HepG2 (cell line): Measurements from ENCODE around the gene AFDN. TPM values are rescaled to one million over a fixed set of nuclear protein-coding genes. Genes with fewer than 3 reads are reported as not detected.

Experiments used
- CEBPG ChIP-seq: IDR thresholded peaks from 2 replicates; pipeline ENCODE4 v1.6.1; 2016
- DR1 ChIP-seq: sonication (generic); formaldehyde crosslinking; IDR thresholded peaks from 2 replicates; pipeline ENCODE4 v1.8.0; 2021; ENCODE audit warnings: mild to moderate bottlenecking, missing genetic modification reagents, inconsistent platforms
- ELF4 ChIP-seq: sonication (generic); formaldehyde crosslinking; IDR thresholded peaks from 2 replicates; pipeline ENCODE4 v1.5.0; 2020; ENCODE audit warnings: missing genetic modification reagents, mild to moderate bottlenecking, moderate library complexity, borderline replicate concordance
- ESRRA ChIP-seq: sonication (generic); formaldehyde crosslinking; IDR thresholded peaks from 2 replicates; pipeline ENCODE4 v1.5.1; 2020; ENCODE audit warnings: mild to moderate bottlenecking, low read depth, missing genetic modification reagents
- EZH2 ChIP-seq: conservative IDR thresholded peaks from 2 replicates; pipeline ENCODE4 v1.6.1; 2012; ENCODE audit warnings: mild to moderate bottlenecking, low read depth, low read length, moderate library complexity
- IKZF1 ChIP-seq: fragments of 450-650 bp; IDR thresholded peaks from 2 replicates; pipeline ENCODE4 v1.7.1; 2016
- KDM5A ChIP-seq: fragments of 200-600 bp; sonication (generic); IDR thresholded peaks from 2 replicates; pipeline ENCODE4 v1.7.0; 2018; ENCODE audit warnings: antibody characterized with exemption, mild to moderate bottlenecking, low read length, borderline replicate concordance
- MED8 ChIP-seq: sonication (generic); formaldehyde crosslinking; IDR thresholded peaks from 2 replicates; pipeline ENCODE4 v1.8.1; 2023; ENCODE audit warnings: mild to moderate bottlenecking, missing genetic modification reagents; ENCODE audit not compliant: insufficient replicate concordance
- MTA1 ChIP-seq: sonication (generic); formaldehyde crosslinking; IDR thresholded peaks from 2 replicates; pipeline ENCODE4 v1.4.0; 2020; ENCODE audit warnings: missing genetic modification reagents, mild to moderate bottlenecking, borderline replicate concordance
- SNAI1 ChIP-seq: sonication (generic); formaldehyde crosslinking; IDR thresholded peaks from 2 replicates; pipeline ENCODE4 v1.5.0; 2020; ENCODE audit warnings: mild to moderate bottlenecking, missing genetic modification reagents, borderline replicate concordance
- TARDBP ChIP-seq: sonication (generic); formaldehyde crosslinking; IDR thresholded peaks from 2 replicates; pipeline ENCODE4 v1.8.0; 2022; ENCODE audit warnings: mild to moderate bottlenecking, missing genetic modification reagents
- TGIF2 ChIP-seq: IDR thresholded peaks from 2 replicates; pipeline ENCODE4 v1.6.1; 2016; ENCODE audit warnings: control low read depth, missing compliant biosample characterization
- ZFP1 ChIP-seq: IDR thresholded peaks from 2 replicates; pipeline ENCODE4 v1.6.1; 2016
- ZKSCAN8 ChIP-seq: IDR thresholded peaks from 2 replicates; pipeline ENCODE4 v1.6.1; 2016; ENCODE audit warnings: borderline replicate concordance, missing genetic modification reagents, missing compliant biosample characterization
- ZNF431 ChIP-seq: sonication (generic); formaldehyde crosslinking; IDR thresholded peaks from 2 replicates; pipeline ENCODE4 v1.9.0; 2022; ENCODE audit warnings: missing genetic modification reagents, low read depth, mild to moderate bottlenecking, borderline replicate concordance
- ZNF468 ChIP-seq: sonication (generic); formaldehyde crosslinking; IDR thresholded peaks from 2 replicates; pipeline ENCODE4 v1.8.0; 2022; ENCODE audit warnings: mild to moderate bottlenecking, moderate library complexity, missing genetic modification reagents
- ZNF570 ChIP-seq: sonication (generic); formaldehyde crosslinking; IDR thresholded peaks from 2 replicates; pipeline ENCODE4 v1.4.0; 2020; ENCODE audit warnings: mild to moderate bottlenecking, missing genetic modification reagents, borderline replicate concordance
- ZNF660 ChIP-seq: sonication (generic); formaldehyde crosslinking; IDR thresholded peaks from 2 replicates; pipeline ENCODE4 v1.5.1; 2020; ENCODE audit warnings: mild to moderate bottlenecking, low read depth, missing genetic modification reagents, borderline replicate concordance
- ZSCAN12 ChIP-seq: sonication (generic); formaldehyde crosslinking; IDR thresholded peaks from 2 replicates; pipeline ENCODE4 v1.9.0; 2021; ENCODE audit warnings: mild to moderate bottlenecking, missing genetic modification reagents
- polyA plus RNA-seq, 8 experiments: library from polyadenylated mRNA; depleted of rRNA in 3 of 8; stranded (reverse) in 7 of 8; unstranded in 1 of 8; fragments of >200 nt; fragmentation: Illumina TruSeq in 4 of 8; extraction: Trizol in 4 of 8; gene quantifications; 2 replicates each; pipeline versions ENCODE4 v1.2.1 to v1.2.3, GENCODE V29; 2011 to 2016; ENCODE audit warnings: low read depth in 4 of 8, missing spikeins in 1 of 8, mixed read lengths in 1 of 8; ENCODE audit not compliant: insufficient read depth in 1 of 8
- total RNA-seq, 5 experiments: library from RNA; depleted of rRNA; stranded (reverse); fragments of >200 nt; fragmentation: Illumina TruSeq; extraction: Trizol; gene quantifications; 2 replicates each; pipeline ENCODE4 v1.2.3, GENCODE V29; 2016; ENCODE audit warnings: low read depth in 1 of 5
- TF ChIP-seq, protein P1 (sequence below): sonication (generic); formaldehyde crosslinking; IDR thresholded peaks from 2 replicates; pipeline ENCODE4 v1.9.0; 2021; ENCODE audit warnings: missing genetic modification reagents, borderline replicate concordance
- TF ChIP-seq, protein P2 (sequence below): conservative IDR thresholded peaks from 2 replicates; pipeline ENCODE4 v1.6.1; 2018; ENCODE audit warnings: missing genetic modification reagents
- TF ChIP-seq, protein P3 (sequence below): sonication (generic); formaldehyde crosslinking; IDR thresholded peaks from 2 replicates; pipeline ENCODE4 v1.4.0; 2020; ENCODE audit warnings: mild to moderate bottlenecking, low read depth, missing genetic modification reagents

Gene AFDN
- total and polyA plus RNA-seq, 2 of the 13 experiments (the other 11 are each of a cell fraction or from before 2014, with no cell fraction given), result 136 to 151 TPM

DNA sequence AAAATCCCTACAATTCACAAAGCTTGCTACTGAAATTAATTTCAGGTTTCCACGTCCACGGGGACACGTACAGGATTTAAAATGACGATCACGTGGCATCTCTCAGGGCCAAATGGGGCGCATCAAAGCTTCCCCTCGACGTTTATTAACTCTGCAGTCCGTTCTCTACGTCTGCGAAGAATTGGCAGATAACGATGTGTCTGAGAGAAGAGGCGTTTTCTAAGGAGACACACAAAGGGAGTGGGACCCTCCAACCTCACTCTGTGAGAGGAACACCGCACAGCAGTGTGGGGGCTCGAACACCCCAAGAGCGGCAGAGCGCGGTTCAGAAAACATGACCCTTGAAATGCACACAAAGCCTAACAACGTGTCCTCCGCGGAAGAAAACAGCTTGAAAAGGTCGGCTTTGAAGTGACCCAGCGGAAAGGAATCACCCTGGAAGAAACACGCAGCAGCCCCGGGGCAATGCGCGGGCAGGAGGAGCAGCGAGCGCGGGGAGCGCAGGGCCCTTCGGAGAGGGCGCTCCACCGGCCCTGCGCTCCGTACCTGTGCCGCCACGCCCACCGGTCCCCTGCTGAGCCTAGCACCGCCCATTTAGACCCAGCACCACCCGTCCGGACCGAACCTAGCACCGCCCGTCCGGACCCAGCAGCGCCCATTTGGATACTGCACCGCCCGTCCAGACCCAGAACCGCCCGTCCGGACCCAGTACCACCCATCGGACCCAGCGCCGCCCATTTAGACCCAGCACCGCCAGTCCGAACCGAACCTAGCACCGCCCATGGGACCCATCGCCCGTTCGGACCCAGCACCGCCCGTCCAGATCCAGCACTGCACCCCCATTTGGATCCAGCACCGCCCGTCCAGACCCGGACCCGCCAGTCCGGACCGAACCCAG, 1.1 kb upstream of the AFDN start (continued):
- TF ChIP-seq ELF4 (CRISPR knock-in tag), result no peak
- TF ChIP-seq EZH2, result no peak
- no peak for TF ChIP-seq CEBPG (CRISPR knock-in tag)
- no peak for TF ChIP-seq IKZF1
- TF ChIP-seq SNAI1, result peak; percentile 39; the same call in 1 of the 2 replicates
- TF ChIP-seq ZNF468 (CRISPR knock-in tag), result no peak
- no peak for TF ChIP-seq TARDBP (CRISPR knock-in tag)
- TF ChIP-seq, protein P1, sequence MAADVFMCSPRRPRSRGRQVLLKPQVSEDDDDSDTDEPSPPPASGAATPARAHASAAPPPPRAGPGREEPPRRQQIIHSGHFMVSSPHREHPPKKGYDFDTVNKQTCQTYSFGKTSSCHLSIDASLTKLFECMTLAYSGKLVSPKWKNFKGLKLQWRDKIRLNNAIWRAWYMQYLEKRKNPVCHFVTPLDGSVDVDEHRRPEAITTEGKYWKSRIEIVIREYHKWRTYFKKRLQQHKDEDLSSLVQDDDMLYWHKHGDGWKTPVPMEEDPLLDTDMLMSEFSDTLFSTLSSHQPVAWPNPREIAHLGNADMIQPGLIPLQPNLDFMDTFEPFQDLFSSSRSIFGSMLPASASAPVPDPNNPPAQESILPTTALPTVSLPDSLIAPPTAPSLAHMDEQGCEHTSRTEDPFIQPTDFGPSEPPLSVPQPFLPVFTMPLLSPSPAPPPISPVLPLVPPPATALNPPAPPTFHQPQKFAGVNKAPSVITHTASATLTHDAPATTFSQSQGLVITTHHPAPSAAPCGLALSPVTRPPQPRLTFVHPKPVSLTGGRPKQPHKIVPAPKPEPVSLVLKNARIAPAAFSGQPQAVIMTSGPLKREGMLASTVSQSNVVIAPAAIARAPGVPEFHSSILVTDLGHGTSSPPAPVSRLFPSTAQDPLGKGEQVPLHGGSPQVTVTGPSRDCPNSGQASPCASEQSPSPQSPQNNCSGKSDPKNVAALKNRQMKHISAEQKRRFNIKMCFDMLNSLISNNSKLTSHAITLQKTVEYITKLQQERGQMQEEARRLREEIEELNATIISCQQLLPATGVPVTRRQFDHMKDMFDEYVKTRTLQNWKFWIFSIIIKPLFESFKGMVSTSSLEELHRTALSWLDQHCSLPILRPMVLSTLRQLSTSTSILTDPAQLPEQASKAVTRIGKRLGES (CRISPR knock-in tag), result no peak
- no peak for TF ChIP-seq ZKSCAN8 (CRISPR knock-in tag)
- 0 out of 2 replicates have a peak, but pooled peaks have one; percentile 46 for TF ChIP-seq ESRRA (CRISPR knock-in tag)
- TF ChIP-seq MED8 (CRISPR knock-in tag), result no peak
- no peak for TF ChIP-seq ZFP1
- no peak for TF ChIP-seq DR1 (CRISPR knock-in tag)
- TF ChIP-seq ZNF660 (CRISPR knock-in tag), result 0 out of 2 replicates have a peak, but pooled peaks have one; percentile 62
- no peak for TF ChIP-seq ZNF570
- TF ChIP-seq, protein P2, sequence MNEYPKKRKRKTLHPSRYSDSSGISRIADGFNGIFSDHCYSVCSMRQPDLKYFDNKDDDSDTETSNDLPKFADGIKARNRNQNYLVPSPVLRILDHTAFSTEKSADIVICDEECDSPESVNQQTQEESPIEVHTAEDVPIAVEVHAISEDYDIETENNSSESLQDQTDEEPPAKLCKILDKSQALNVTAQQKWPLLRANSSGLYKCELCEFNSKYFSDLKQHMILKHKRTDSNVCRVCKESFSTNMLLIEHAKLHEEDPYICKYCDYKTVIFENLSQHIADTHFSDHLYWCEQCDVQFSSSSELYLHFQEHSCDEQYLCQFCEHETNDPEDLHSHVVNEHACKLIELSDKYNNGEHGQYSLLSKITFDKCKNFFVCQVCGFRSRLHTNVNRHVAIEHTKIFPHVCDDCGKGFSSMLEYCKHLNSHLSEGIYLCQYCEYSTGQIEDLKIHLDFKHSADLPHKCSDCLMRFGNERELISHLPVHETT (CRISPR knock-in tag), result no peak
- peak; percentile 15; the same call in 1 of the 2 replicates for TF ChIP-seq MTA1
- TF ChIP-seq ZNF431 (CRISPR knock-in tag), result no peak
- TF ChIP-seq ZSCAN12 (CRISPR knock-in tag), result no peak
- TF ChIP-seq, protein P3, sequence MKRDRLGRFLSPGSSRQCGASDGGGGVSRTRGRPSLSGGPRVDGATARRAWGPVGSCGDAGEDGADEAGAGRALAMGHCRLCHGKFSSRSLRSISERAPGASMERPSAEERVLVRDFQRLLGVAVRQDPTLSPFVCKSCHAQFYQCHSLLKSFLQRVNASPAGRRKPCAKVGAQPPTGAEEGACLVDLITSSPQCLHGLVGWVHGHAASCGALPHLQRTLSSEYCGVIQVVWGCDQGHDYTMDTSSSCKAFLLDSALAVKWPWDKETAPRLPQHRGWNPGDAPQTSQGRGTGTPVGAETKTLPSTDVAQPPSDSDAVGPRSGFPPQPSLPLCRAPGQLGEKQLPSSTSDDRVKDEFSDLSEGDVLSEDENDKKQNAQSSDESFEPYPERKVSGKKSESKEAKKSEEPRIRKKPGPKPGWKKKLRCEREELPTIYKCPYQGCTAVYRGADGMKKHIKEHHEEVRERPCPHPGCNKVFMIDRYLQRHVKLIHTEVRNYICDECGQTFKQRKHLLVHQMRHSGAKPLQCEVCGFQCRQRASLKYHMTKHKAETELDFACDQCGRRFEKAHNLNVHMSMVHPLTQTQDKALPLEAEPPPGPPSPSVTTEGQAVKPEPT (CRISPR knock-in tag), result no peak; the same call in 1 of the 2 replicates
- TF ChIP-seq KDM5A, result no peak
- TF ChIP-seq TGIF2 (CRISPR knock-in tag), result no peak
